HCT116 (cell line): ENCODE results near the gene SLC35A4.

Experiments
- CBX3 ChIP-seq: IDR thresholded peaks from 2 replicates; pipeline ENCODE4 v1.6.1; 2012; ENCODE audit warnings: low read depth
- CEBPB ChIP-seq: IDR thresholded peaks from 2 replicates; pipeline ENCODE4 v1.6.1; 2012; ENCODE audit warnings: low read depth
- EGR1 ChIP-seq: IDR thresholded peaks from 2 replicates; pipeline ENCODE4 v1.6.1; 2012; ENCODE audit warnings: low read depth
- EZH2phosphoT487 ChIP-seq: fragments of 200-600 bp; IDR thresholded peaks from 2 replicates; pipeline ENCODE4 v1.6.1; 2018; ENCODE audit warnings: antibody characterized with exemption, borderline replicate concordance
- FOSL1 ChIP-seq: IDR thresholded peaks from 2 replicates; pipeline ENCODE4 v1.6.1; 2012; ENCODE audit warnings: low read depth
- MAX ChIP-seq: IDR thresholded peaks from 2 replicates; pipeline ENCODE4 v1.6.1; 2012
- POLR2A ChIP-seq: IDR thresholded peaks from 2 replicates; pipeline ENCODE4 v1.7.0; 2011; ENCODE audit warnings: borderline replicate concordance; ENCODE audit not compliant: insufficient read depth, insufficient read length; ENCODE audit errors: extremely low read depth
- SIN3A ChIP-seq: IDR thresholded peaks from 2 replicates; pipeline ENCODE4 v1.6.1; 2012; ENCODE audit warnings: low read depth
- ZFX ChIP-seq: fragments of 450-650 bp; IDR thresholded peaks from 2 replicates; pipeline ENCODE4 v1.6.1; 2017
- TF ChIP-seq, protein P1 (sequence below), 3 experiments: fragments of 200-600 bp in 1 of 3; sonication (generic) in 1 of 3; IDR thresholded peaks in 2 of 3; conservative IDR thresholded peaks in 1 of 3; 2 replicates each; pipeline ENCODE4 v1.5.1; 2012 to 2017; ENCODE audit warnings: low read depth in 2 of 3, low read length in 2 of 3, antibody characterized with exemption in 1 of 3, borderline replicate concordance in 1 of 3, control low read depth in 1 of 3, mild to moderate bottlenecking in 1 of 3, mixed read lengths in 1 of 3, mixed run types in 1 of 3, moderate library complexity in 1 of 3; ENCODE audit not compliant: insufficient read depth in 1 of 3
- TF ChIP-seq, protein P2 (sequence below): IDR thresholded peaks from 2 replicates; pipeline ENCODE4 v1.6.1; 2012; ENCODE audit warnings: low read depth
- TF ChIP-seq, protein P3 (sequence below): IDR thresholded peaks from 2 replicates; pipeline ENCODE4 v1.6.1; 2011; ENCODE audit warnings: mild to moderate bottlenecking, low read length, moderate library complexity; ENCODE audit not compliant: insufficient replicate concordance; ENCODE audit errors: extremely low read depth

DNA sequence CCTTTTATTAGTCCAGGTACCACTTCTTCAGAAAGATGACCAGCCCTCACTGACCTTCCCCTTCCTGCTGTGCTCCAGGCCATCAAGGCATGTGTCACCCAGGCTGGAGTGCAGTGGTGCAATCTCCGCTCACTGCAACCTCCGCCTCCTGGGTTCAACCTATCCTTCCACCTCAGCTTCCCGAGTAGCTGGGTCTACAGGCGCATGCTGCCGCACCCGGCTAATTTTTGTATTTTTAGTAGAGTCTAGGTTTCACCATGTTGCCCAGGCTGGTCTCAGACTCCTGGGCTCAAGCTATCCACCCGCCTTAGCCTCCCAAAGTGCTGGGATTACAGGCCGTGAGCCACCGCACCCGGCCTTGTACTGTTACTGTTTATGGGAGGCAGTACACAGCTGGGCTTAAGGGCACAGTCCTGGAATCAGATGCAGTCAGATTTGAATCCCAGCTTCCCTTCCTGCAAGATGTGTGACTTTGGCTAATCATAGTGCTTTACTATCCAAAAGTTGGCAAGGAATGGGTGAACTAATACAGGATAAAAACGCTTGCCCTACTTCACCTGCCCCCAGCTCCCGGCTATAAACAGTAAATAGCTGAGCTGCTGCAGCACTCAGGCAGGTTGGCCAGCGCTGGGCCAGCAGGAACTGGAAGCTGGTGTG lies 17.6 kb upstream of the SLC35A4 start:
- no peak for TF ChIP-seq CBX3
- TF ChIP-seq EZH2phosphoT487: no peak
- no peak for TF ChIP-seq EGR1
- TF ChIP-seq POLR2A: no peak
- TF ChIP-seq, protein P1, sequence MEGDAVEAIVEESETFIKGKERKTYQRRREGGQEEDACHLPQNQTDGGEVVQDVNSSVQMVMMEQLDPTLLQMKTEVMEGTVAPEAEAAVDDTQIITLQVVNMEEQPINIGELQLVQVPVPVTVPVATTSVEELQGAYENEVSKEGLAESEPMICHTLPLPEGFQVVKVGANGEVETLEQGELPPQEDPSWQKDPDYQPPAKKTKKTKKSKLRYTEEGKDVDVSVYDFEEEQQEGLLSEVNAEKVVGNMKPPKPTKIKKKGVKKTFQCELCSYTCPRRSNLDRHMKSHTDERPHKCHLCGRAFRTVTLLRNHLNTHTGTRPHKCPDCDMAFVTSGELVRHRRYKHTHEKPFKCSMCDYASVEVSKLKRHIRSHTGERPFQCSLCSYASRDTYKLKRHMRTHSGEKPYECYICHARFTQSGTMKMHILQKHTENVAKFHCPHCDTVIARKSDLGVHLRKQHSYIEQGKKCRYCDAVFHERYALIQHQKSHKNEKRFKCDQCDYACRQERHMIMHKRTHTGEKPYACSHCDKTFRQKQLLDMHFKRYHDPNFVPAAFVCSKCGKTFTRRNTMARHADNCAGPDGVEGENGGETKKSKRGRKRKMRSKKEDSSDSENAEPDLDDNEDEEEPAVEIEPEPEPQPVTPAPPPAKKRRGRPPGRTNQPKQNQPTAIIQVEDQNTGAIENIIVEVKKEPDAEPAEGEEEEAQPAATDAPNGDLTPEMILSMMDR (IDR thresholded peaks at IDR 0.05 in 2 of 3, conservative IDR thresholded peaks at IDR 0.05 in 1 of 3; ENCODE audit: borderline replicate concordance in 1 of 3, insufficient read depth in 1 of 3, low read depth in 2 of 3, low read length in 2 of 3): no peak
- TF ChIP-seq, protein P2, sequence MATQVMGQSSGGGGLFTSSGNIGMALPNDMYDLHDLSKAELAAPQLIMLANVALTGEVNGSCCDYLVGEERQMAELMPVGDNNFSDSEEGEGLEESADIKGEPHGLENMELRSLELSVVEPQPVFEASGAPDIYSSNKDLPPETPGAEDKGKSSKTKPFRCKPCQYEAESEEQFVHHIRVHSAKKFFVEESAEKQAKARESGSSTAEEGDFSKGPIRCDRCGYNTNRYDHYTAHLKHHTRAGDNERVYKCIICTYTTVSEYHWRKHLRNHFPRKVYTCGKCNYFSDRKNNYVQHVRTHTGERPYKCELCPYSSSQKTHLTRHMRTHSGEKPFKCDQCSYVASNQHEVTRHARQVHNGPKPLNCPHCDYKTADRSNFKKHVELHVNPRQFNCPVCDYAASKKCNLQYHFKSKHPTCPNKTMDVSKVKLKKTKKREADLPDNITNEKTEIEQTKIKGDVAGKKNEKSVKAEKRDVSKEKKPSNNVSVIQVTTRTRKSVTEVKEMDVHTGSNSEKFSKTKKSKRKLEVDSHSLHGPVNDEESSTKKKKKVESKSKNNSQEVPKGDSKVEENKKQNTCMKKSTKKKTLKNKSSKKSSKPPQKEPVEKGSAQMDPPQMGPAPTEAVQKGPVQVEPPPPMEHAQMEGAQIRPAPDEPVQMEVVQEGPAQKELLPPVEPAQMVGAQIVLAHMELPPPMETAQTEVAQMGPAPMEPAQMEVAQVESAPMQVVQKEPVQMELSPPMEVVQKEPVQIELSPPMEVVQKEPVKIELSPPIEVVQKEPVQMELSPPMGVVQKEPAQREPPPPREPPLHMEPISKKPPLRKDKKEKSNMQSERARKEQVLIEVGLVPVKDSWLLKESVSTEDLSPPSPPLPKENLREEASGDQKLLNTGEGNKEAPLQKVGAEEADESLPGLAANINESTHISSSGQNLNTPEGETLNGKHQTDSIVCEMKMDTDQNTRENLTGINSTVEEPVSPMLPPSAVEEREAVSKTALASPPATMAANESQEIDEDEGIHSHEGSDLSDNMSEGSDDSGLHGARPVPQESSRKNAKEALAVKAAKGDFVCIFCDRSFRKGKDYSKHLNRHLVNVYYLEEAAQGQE: no peak
- no peak for TF ChIP-seq MAX
- TF ChIP-seq SIN3A: no peak
- TF ChIP-seq ZFX: no peak
- TF ChIP-seq, protein P3, sequence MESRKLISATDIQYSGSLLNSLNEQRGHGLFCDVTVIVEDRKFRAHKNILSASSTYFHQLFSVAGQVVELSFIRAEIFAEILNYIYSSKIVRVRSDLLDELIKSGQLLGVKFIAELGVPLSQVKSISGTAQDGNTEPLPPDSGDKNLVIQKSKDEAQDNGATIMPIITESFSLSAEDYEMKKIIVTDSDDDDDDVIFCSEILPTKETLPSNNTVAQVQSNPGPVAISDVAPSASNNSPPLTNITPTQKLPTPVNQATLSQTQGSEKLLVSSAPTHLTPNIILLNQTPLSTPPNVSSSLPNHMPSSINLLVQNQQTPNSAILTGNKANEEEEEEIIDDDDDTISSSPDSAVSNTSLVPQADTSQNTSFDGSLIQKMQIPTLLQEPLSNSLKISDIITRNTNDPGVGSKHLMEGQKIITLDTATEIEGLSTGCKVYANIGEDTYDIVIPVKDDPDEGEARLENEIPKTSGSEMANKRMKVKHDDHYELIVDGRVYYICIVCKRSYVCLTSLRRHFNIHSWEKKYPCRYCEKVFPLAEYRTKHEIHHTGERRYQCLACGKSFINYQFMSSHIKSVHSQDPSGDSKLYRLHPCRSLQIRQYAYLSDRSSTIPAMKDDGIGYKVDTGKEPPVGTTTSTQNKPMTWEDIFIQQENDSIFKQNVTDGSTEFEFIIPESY: no peak
- TF ChIP-seq FOSL1: no peak
- TF ChIP-seq CEBPB: no peak
